ENCODE measurements around the gene ITGB1.

DNA sequence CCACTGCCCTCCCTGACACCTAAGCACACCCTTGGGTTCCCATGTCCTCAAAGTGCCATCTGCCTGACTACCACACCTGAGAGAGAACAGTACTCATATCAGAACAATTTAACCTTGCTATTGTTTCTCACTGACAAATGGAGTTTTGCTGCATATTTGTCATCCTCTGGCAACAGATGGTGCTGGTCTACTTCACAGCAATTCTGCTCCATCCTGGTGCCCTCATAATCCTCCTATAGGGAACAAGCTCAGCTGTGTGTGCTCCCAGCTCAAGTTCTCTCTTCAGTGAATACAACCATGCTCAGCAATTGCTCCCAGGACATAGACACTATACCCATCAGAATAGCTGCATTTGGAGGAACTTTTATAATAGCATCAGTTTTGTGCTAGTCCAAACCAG lies 32.8 kb upstream of the ITGB1 start:
- no peak for TF ChIP-seq CTCF (conservative IDR thresholded peaks at IDR 0.05; ENCODE audit: low read depth, low read length)
- TF ChIP-seq EZH2 (IDR thresholded peaks at IDR 0.05; ENCODE audit: borderline replicate concordance, low read depth, low read length, poor library complexity, severe bottlenecking) = no peak

All from A673 (cell line).